ENCODE data around the gene ITIH5.
"Not testable (repeated sequence)": the region's sequence is repeated elsewhere in the genome, so short reads cannot be mapped to it uniquely, and the experiment has no call there.

ITIH5 gene

DNA sequence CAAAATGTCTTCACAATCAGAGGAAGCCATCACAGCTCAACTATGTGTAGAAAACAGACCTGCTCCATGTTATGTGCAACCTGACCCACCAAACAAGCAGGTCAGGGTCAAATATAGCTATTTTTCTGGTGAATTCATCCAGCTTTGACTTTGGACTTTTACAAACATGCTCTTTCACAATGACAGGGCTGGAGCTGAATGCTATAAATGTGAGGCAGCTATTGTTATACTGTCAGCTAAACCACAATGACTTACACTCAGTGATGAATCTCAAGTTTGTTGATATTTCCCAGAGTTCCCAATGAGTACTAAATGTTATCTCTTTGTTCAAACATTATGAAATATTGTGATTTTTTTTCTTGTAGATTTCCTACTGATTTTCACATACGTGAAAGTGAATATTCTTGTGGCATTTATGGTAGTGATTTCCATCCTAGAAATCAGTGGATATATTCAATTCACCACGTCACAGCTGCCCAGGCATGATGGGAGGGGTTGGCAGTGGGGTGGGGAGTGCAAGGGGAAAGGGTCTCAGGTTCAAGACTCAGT lies 33.9 kb upstream of the ITIH5 start:
- Mint-ChIP-seq H3K9me3 (no peaks in the 10 kb centered on the region), H3K4me1 (ENCODE audit: low read depth) (no peaks in the 10 kb centered on the region), H3K4me3 (no peak overlapping the region), H3K27me3 (ENCODE audit: low read depth) (peaks cover 15% of the 10 kb centered on the region), H3K36me3 (ENCODE audit: low read depth) (no peaks in the 10 kb centered on the region), H3K27ac (no peak overlapping the region)
- no peak for DNase-seq (ENCODE audit: low spot score)

DNA sequence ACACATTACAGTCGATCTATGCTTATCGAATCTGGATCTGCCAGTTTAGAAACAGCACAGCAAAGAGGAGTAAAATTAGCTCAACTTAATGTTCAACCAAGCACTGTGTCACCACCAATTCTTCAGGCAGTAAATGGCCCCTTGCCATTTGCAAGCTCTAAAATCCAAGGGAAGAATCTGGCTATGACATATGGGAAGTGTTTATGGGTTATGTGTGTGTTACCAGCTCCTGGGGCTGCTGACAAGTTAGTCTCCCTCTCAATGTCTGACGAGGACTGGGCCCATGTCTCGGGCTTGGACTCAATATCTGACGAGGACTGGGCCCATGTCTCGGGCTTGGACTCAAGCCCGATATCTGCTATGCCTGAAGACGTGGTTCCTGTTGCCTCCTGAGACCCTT lies 30.7 kb upstream of the ITIH5 start:
- H3K27me3 Mint-ChIP-seq (ENCODE audit: low read depth): peaks cover 4% of the 10 kb centered on the region
- H3K27ac Mint-ChIP-seq: no peak overlapping the region
- H3K36me3 Mint-ChIP-seq (ENCODE audit: low read depth): peaks cover 2% of the 10 kb centered on the region
- H3K9me3 Mint-ChIP-seq: peaks cover 12% of the 10 kb centered on the region
- no peak for DNase-seq (ENCODE audit: low spot score)
- no peaks in the 10 kb centered on the region for H3K4me1 Mint-ChIP-seq (ENCODE audit: low read depth)
- no peak overlapping the region for H3K4me3 Mint-ChIP-seq

DNA sequence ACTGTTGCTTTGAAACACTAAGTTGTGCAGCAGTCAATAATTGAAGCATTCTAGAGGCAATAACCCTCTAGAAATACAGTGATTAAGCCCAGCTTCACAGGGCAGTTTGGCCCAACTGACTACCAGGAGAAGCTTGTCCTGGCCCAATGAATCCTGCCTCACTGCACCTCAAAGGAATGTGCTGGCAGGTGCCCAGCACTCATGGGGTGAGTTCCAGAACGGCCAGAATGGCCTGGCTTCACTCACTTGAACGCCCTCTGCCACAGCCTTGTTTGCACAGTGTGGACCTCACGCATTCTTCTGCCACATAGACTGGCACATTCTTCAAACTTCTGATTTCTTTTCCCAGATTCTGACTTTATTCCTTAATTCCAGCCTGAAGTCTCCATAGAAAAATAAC lies 29.8 kb upstream of the ITIH5 start:
- H3K9me3 Mint-ChIP-seq: peaks cover 13% of the 10 kb centered on the region
- peaks cover under 1% of the 10 kb centered on the region for H3K4me1 Mint-ChIP-seq (ENCODE audit: low read depth)
- no peak for DNase-seq (ENCODE audit: low spot score)
- peaks cover 4% of the 10 kb centered on the region for H3K27me3 Mint-ChIP-seq (ENCODE audit: low read depth)
- H3K4me3 Mint-ChIP-seq: no peak overlapping the region
- no peak overlapping the region for H3K27ac Mint-ChIP-seq
- peaks cover 2% of the 10 kb centered on the region for H3K36me3 Mint-ChIP-seq (ENCODE audit: low read depth)

DNA sequence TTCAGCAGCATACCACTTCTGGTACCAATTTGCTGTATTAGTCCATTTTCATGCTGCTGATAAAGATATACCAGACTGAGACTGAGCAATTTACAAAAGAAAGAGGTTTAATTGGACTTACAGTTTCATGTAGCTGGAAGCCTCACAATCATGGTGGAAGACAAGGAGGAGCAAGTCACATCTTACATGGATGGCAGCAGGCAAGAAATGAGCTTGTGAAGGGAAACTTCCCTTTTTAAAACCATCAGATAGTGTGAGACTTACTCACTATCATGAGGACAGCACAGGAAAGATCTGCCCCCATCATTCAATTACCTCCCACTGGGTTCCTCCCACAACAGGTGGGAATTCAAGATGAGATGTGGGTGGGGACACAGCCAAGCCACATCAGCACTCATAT lies 26.4 kb upstream of the ITIH5 start:
- H3K27ac Mint-ChIP-seq; H3K4me1 Mint-ChIP-seq (ENCODE audit: low read depth); H3K27me3 Mint-ChIP-seq (ENCODE audit: low read depth); DNase-seq (ENCODE audit: low spot score); H3K4me3 Mint-ChIP-seq; H3K36me3 Mint-ChIP-seq (ENCODE audit: low read depth): not testable (repeated sequence)
- H3K9me3 Mint-ChIP-seq: peaks cover 33% of the 10 kb centered on the region

DNA sequence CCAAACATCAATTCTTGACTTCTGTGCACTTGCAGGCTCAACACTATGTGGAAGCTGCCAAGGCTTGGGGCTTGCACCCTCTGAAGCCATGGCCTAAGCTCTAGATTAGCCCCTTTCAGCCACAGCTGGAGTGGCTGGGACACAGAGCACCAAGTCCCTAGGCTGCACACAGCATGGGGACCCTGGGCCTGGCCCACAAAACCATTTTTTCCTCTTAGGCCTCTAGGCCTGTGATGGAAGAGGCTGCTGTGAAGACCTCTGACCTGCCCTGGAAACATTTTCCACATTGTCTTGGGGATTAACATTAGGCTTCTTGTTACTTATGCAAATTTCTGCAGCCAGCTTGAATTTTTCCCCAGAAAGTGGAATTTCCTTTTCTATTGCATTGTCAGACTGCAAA lies 25.6 kb upstream of the ITIH5 start:
- H3K27me3 Mint-ChIP-seq (ENCODE audit: low read depth); H3K36me3 Mint-ChIP-seq (ENCODE audit: low read depth); H3K4me1 Mint-ChIP-seq (ENCODE audit: low read depth); H3K27ac Mint-ChIP-seq; DNase-seq (ENCODE audit: low spot score); H3K4me3 Mint-ChIP-seq: not testable (repeated sequence)
- peaks cover 33% of the 10 kb centered on the region for H3K9me3 Mint-ChIP-seq

DNA sequence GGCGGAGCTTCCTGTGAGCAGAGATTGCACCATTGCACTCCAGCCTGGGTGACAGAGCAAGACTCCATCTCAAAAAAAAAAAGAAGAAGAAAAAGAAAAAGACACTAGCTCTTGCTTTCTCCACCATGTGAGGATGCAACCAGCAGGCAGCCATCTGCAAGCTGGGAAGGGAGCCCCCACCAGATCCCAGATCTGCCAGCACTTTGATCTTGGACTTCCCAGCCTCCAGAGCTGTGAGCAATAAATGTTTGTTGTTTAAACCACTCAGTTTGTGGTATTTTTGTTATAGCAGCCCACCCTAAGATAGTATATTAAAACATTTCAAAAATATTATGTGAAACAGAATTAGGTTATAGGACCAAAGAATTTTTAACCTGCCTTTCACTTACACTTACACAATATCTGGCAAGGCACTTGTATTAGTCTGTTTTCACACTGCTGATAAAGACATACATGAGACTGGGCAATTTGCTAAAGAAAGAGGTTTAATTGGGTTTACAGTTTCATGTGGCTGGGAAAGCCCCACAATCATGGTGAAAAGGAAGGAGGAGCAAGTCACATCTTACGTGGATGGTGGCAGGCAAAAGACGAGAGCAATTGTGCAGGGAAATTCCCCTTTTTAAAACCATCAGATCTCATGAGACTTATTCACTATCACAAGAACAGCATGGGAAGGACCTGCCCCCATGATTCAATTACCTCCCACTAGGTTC lies 24.3 kb upstream of the ITIH5 start:
- not testable (repeated sequence) for H3K4me3 Mint-ChIP-seq; H3K4me1 Mint-ChIP-seq (ENCODE audit: low read depth); H3K36me3 Mint-ChIP-seq (ENCODE audit: low read depth); H3K27me3 Mint-ChIP-seq (ENCODE audit: low read depth); H3K27ac Mint-ChIP-seq
- DNase-seq (ENCODE audit: low spot score): peak; percentile 6
- peaks cover 33% of the 10 kb centered on the region for H3K9me3 Mint-ChIP-seq

DNA sequence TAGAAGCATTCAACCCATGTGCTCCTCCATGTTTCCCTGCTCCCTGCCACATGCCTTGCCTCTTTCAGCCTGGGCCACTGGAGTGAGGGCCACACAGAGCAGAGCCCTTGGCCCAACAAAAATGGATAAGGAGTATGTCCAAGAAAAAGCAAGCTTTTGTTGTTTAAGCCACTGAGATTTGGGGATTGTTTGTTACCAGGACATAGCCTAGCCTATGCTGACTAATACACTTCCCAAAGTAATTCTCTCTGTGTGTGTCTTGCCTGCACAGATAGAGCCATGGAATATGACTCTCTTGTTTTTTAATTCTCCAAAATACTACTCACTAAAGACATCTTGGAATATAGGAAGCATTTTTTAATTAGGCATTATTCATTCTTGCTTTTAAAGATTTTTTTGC lies 22.8 kb upstream of the ITIH5 start:
- H3K27me3 Mint-ChIP-seq (ENCODE audit: low read depth): peaks cover 7% of the 10 kb centered on the region

DNA sequence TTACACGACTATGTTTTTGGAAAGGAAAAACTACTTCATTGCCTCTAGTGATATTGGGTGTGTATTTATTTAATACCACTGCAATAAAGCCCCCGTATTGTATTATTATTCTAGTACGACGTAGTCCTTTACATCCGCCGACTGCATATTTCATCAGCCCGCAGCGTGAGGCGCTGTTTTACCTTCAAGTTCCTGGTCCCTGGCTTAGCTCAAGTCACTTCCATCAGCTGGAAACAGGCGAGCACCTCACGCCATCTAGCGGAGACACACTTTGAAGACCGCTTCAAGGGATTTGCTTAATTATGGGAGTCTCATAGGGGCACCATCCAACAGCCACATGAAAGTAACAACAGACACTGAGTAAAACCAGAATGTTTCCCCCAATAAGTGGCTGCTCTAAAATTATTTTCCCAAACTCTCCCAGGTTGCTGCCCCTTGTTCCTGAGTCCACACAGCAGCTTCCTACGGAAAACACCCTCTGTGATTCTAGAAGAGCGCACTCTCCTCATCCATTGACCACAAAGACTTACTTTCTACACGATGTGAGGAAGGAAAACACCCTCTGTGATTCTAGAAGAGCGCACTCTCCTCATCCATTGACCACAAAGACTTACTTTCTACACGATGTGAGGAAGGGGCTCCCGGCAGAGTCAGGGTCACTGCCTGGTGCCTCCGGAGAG lies 20.6 kb upstream of the ITIH5 start:
- H3K27ac Mint-ChIP-seq: no peak overlapping the region
- H3K36me3 Mint-ChIP-seq (ENCODE audit: low read depth): no peaks in the 10 kb centered on the region
- DNase-seq (ENCODE audit: low spot score): peak; percentile 73
- H3K27me3 Mint-ChIP-seq (ENCODE audit: low read depth): peaks cover 20% of the 10 kb centered on the region
- peaks cover 4% of the 10 kb centered on the region for H3K4me1 Mint-ChIP-seq (ENCODE audit: low read depth)
- H3K9me3 Mint-ChIP-seq: peaks cover 22% of the 10 kb centered on the region
- H3K4me3 Mint-ChIP-seq: no peak overlapping the region

More for the DNA sequence above, 22.8 kb upstream of the ITIH5 start:
- peaks cover 33% of the 10 kb centered on the region for H3K9me3 Mint-ChIP-seq
- H3K4me1 Mint-ChIP-seq (ENCODE audit: low read depth): peaks cover 4% of the 10 kb centered on the region
- H3K4me3 Mint-ChIP-seq: no peak overlapping the region
- H3K36me3 Mint-ChIP-seq (ENCODE audit: low read depth): peaks cover 2% of the 10 kb centered on the region
- no peak overlapping the region for H3K27ac Mint-ChIP-seq
- no peak for DNase-seq (ENCODE audit: low spot score)

DNA sequence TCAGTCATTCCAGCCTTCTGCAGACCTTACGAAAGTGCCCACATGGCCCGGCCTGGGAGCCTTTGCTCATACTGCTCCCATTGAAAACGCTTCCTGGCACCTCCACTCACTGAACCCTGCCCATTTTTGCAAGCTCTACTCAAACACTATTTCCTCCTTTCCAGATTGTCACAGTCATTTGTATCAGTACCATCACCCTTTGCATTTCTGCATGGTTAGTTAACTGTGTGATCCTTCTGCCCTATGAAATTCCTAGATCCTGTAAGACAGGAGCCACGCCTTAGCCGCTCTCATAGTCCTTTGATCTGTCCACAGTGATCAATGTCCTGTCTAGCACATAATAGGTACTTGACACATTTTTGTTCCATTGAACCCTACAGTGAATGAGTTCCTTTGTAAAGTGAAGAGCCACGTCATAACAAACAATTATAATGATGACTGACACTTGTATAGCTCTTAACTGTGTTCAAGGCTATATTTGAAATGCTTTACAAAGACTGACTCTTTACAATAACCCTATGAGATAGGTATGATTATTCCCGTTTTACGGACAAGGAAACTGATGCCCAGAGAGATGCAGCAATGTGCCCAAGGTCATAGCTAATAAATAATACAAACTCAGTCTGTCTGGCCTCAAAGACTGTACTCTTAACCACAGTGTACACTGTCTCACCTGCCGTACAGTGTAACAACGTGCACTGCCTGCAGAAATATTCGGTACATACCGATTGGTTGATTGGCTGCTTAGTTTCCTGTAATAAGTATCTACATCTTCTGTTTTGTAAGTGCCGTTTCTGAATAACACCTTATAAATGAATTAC lies 19.8 kb upstream of the ITIH5 start:
- Mint-ChIP-seq H3K36me3 (ENCODE audit: low read depth) (no peaks in the 10 kb centered on the region), H3K27ac (no peak overlapping the region), H3K9me3 (peaks cover 20% of the 10 kb centered on the region), H3K4me3 (no peak overlapping the region), H3K27me3 (ENCODE audit: low read depth) (peaks cover 21% of the 10 kb centered on the region), H3K4me1 (ENCODE audit: low read depth) (peaks cover 4% of the 10 kb centered on the region)
- DNase-seq (ENCODE audit: low spot score): no peak

DNA sequence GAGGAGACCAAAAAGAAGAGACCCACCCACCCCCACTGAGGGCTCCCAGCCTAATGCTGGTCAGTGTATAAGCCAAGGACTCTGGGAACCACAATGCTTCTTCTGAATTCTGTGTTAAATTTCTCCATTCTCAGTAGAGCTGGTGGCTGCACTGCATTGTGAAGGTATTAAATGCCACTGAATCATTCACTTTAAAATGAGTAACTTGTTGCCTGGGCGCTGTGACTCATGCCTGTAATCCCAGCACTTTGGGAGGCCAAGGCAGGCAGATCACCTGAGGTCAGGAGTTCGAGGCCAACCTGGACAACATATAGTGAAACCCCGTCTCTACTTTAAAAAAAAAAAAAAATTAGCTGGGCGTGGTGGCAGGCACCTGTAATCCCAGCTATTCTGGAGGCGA lies 13.3 kb upstream of the ITIH5 start:
- not testable (repeated sequence) for H3K27ac Mint-ChIP-seq; H3K36me3 Mint-ChIP-seq (ENCODE audit: low read depth); DNase-seq (ENCODE audit: low spot score); H3K9me3 Mint-ChIP-seq; H3K4me1 Mint-ChIP-seq (ENCODE audit: low read depth); H3K4me3 Mint-ChIP-seq
- H3K27me3 Mint-ChIP-seq (ENCODE audit: low read depth): peaks cover 25% of the 10 kb centered on the region

DNA sequence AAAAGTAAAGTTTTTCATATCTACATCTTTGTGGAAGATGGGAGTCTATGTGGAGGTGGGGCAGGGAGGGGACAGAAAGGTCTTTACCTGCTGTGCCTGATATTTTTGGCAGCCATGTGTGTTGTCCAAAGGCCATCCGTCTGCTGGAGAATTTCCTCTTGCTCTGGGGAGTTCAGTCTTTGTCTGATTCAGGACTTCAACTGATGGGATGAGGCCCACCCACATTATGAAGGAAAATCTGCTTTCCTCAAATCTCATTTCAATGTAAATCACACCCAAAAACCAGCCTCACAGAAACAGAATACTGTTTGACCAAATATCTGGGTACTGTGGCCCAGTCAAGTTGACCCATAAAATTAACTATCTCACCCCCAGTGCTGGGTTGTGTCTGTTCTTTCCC lies 12.5 kb upstream of the ITIH5 start:
- H3K9me3 Mint-ChIP-seq: no peaks in the 10 kb centered on the region
- H3K27me3 Mint-ChIP-seq (ENCODE audit: low read depth): peaks cover 27% of the 10 kb centered on the region
- no peak overlapping the region for H3K4me3 Mint-ChIP-seq
- no peak overlapping the region for H3K27ac Mint-ChIP-seq
- no peak for DNase-seq (ENCODE audit: low spot score)
- H3K36me3 Mint-ChIP-seq (ENCODE audit: low read depth): no peaks in the 10 kb centered on the region
- no peaks in the 10 kb centered on the region for H3K4me1 Mint-ChIP-seq (ENCODE audit: low read depth)

DNA sequence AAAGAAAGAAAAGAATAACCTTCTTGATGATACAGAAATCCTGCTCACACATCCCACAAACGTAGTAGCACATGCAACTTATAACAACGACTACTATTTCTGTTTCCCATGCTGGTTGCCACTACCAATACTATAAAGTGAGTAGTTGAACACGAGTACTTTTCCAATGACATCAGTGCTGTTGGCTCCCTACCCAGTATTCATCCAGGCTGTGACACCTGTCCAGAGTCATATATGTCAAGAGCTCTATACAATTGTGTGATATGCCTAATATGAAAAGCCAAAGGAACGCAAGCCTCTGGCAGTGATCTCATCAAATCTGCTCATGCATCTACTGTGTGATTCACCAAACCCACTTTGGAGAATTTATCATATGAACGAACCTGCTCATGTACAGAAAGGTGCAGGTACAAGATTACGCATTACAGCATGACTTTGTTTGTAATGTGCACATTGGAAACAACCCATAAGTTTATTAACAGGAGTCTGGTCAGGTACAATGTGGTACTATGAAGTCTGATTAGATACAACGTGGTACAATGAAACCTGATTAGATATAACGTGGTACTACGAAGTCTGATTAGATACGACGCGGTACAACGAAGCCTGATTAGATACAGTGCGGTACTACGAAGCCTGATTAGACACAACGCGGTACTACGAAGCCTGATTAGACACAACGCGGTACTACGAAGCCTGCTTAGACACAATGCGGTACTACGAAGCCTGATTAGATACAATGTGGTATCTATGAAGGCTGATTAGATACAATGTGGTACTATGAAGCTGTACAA lies 5.8 kb upstream of the ITIH5 start:
- Mint-ChIP-seq H3K36me3 (ENCODE audit: low read depth) (no peaks in the 10 kb centered on the region), H3K4me3 (no peak overlapping the region), H3K4me1 (ENCODE audit: low read depth) (peaks cover 2% of the 10 kb centered on the region), H3K9me3 (no peaks in the 10 kb centered on the region), H3K27me3 (ENCODE audit: low read depth) (peaks cover 59% of the 10 kb centered on the region), H3K27ac (no peak overlapping the region)
- DNase-seq (ENCODE audit: low spot score): no peak

DNA sequence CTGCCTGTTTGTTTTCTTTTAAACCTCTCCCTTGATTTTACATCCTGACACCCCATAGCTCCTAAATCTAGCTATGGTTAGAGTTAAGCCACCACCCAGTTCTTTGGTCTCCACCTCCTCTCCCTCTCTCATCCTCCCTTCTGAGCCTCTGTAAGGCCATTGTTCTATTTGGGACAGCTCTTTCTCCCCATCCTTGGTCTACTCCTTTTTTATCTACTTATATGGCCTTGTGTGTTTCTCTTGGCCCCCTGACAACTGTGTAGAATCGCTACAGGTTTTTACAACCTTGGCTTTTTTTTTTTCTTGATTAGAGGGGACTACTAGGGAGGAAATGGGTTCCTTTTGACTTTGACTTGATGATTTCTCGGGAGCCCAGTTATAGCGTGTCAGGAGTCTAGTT lies 3.4 kb upstream of the ITIH5 start:
- no peaks in the 10 kb centered on the region for H3K9me3 Mint-ChIP-seq
- no peak overlapping the region for H3K27ac Mint-ChIP-seq
- no peak overlapping the region for H3K4me3 Mint-ChIP-seq
- DNase-seq (ENCODE audit: low spot score): no peak
- peaks cover 65% of the 10 kb centered on the region for H3K27me3 Mint-ChIP-seq (ENCODE audit: low read depth)
- no peaks in the 10 kb centered on the region for H3K36me3 Mint-ChIP-seq (ENCODE audit: low read depth)
- H3K4me1 Mint-ChIP-seq (ENCODE audit: low read depth): peaks cover 2% of the 10 kb centered on the region
